ENCODE results near the gene B3GALNT2.

B3GALNT2 gene

GRCh38 chr1:235450886-235451483, 53.3 kb downstream of the B3GALNT2 start:
- DNase-seq (ENCODE audit: low read depth), result peak; percentile 16
- H3K4me3 ChIP-seq (ENCODE audit: low read depth, low read length), result no peak overlapping the region
- no peak for TF ChIP-seq CTCF (conservative IDR thresholded peaks at IDR 0.05; ENCODE audit: low read depth, low read length)

- no peak for DNase-seq (ENCODE audit: low read depth)
- no peak overlapping the region for H3K4me3 ChIP-seq (ENCODE audit: low read depth, low read length)
- TF ChIP-seq CTCF (conservative IDR thresholded peaks at IDR 0.05; ENCODE audit: low read depth, low read length), result no peak
Observed at GRCh38 chr1:235450433-235450832, 53.8 kb downstream of the B3GALNT2 start.

- DNase-seq (ENCODE audit: low read depth), result no peak
- TF ChIP-seq CTCF (conservative IDR thresholded peaks at IDR 0.05; ENCODE audit: low read depth, low read length), result no peak
Observed at GRCh38 chr1:235448616-235449015, 55.6 kb downstream of the B3GALNT2 start.

GRCh38 chr1:235442788-235443429, 61.3 kb downstream of the B3GALNT2 start:
- H3K4me3 ChIP-seq (ENCODE audit: low read depth, low read length), result no peak overlapping the region
- DNase-seq (ENCODE audit: low read depth), result peak; percentile 79
- TF ChIP-seq CTCF (conservative IDR thresholded peaks at IDR 0.05; ENCODE audit: low read depth, low read length), result no peak

More at GRCh38 chr1:235448616-235449015, 55.6 kb downstream of the B3GALNT2 start:
- H3K4me3 ChIP-seq (ENCODE audit: low read depth, low read length), result no peak overlapping the region

GRCh38 chr1:235441159-235441685, 63.0 kb downstream of the B3GALNT2 start:
- TF ChIP-seq CTCF (conservative IDR thresholded peaks at IDR 0.05; ENCODE audit: low read depth, low read length), result no peak
- DNase-seq (ENCODE audit: low read depth), result no peak
- no peak overlapping the region for H3K4me3 ChIP-seq (ENCODE audit: low read depth, low read length)

GRCh38 chr1:235434001-235434400, 70.3 kb downstream of the B3GALNT2 start:
- DNase-seq (ENCODE audit: low read depth), result no peak
- no peak for TF ChIP-seq CTCF (conservative IDR thresholded peaks at IDR 0.05; ENCODE audit: low read depth, low read length)
- H3K4me3 ChIP-seq (ENCODE audit: low read depth, low read length), result no peak overlapping the region

- DNase-seq (ENCODE audit: low read depth), result peak; percentile 38
- no peak for TF ChIP-seq CTCF (conservative IDR thresholded peaks at IDR 0.05; ENCODE audit: low read depth, low read length)
- no peak overlapping the region for H3K4me3 ChIP-seq (ENCODE audit: low read depth, low read length)
Observed at GRCh38 chr1:235430991-235431390, 73.3 kb downstream of the B3GALNT2 start.
